Endothelial cell of coronary artery (primary cell): Measurements from ENCODE around the gene ANKRD13B. TPM values are rescaled to one million over a fixed set of nuclear protein-coding genes. Genes with fewer than 3 reads are reported as not detected.

Experiments
- total RNA-seq: library from RNA; depleted of rRNA; stranded (reverse); fragments of >200 nt; gene quantifications from 2 replicates; pipeline ENCODE4 v1.2.3, GENCODE V29; 2014

ANKRD13B gene
- 7.7 and 13.2 TPM in 2 replicates for total RNA-seq

DNA sequence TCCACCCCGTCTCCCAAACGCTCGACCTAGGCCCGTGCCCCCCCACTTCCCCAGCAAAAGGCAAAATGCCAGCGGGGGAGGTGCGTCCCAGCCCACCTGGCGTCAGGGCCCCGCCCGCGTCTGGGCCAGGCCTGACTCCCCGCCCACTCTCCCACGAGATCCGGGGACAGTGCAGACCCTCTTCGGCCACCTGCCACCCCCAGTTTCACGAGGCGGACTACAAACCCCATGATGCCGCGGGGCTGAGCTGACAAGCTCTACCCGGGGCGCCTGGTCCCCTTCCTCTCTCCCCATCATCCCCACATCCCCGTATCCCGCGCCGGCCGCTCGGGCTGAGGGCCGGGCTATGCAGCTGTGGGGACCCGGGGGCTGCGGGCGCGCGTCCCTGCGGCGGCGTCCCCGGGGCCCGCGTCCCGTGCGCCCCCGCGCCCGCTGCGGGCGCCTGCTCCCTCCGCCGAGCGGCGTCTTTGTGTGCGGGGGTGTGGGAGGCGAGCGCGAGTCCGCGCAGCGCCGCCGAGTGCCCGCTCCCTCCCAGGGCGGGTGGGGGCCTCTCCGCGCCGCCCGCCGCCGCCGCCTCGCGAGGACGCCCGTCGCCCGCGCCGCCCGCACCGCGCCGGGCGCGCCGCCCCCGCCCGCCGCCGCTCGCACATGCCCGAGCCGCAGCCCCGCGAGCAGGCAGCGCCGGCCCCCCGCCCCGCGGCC is at the start of gene ANKRD13B:
Gene ANKRD13B (plus strand): TSS at position 283 of the 702 bp plus-strand sequence. CDS start 490 bp downstream, outside the sequence.

DNA sequence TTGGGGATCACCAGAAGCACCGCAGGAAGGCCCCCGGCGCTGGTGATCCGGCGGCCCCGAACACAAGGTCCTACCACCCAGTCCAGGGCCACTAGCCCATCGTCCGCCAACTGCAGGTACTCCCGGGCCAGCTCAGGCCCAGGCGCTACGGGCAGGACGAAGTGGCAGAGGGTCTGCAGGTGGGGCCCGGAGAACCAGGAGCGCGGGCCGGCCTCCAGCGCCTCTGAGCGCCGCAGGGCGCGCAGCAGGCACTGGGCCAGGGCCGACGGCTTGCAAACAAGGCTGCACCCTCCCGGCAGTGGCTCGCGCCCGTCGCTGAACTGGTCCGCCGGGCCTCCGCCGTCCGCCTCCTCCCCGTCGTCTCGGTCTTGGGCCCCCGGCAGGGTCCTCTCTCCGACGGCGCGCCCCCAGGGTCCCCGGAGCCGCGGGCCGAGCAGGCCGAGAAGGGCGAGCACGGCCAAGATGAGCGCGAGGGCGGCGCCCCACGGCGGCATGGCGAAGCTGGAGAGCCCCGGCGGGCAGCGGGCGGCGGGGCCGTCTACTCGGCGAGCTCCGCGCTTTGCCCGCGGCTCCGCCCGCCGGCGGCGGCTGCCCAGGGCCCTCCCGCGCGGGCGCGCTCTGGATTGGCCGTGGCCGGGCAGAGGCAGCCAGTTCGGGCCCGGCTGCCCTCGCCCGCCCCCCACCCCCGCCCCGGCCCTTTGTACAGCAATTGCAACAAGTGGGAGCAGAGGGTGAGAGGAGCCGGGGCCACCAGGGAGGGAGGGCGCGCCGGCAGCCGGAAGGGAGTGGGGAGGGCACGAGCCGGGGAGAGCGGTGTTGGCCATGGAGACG is 26.2 kb upstream of the ANKRD13B start, which contains the start of gene ABHD15:
Gene ABHD15 (minus strand): TSS at position 565 of the 831 bp plus-strand sequence. CDS start 71 bp downstream, at position 494.

GRCh38 chr17:29568331-29569244 is 24.3 kb upstream of the ANKRD13B start, which contains the start of gene TP53I13:
TP53I13 (plus strand) TSS chr17:29568701; CDS start chr17:29568759, 58 bp downstream.

DNA sequence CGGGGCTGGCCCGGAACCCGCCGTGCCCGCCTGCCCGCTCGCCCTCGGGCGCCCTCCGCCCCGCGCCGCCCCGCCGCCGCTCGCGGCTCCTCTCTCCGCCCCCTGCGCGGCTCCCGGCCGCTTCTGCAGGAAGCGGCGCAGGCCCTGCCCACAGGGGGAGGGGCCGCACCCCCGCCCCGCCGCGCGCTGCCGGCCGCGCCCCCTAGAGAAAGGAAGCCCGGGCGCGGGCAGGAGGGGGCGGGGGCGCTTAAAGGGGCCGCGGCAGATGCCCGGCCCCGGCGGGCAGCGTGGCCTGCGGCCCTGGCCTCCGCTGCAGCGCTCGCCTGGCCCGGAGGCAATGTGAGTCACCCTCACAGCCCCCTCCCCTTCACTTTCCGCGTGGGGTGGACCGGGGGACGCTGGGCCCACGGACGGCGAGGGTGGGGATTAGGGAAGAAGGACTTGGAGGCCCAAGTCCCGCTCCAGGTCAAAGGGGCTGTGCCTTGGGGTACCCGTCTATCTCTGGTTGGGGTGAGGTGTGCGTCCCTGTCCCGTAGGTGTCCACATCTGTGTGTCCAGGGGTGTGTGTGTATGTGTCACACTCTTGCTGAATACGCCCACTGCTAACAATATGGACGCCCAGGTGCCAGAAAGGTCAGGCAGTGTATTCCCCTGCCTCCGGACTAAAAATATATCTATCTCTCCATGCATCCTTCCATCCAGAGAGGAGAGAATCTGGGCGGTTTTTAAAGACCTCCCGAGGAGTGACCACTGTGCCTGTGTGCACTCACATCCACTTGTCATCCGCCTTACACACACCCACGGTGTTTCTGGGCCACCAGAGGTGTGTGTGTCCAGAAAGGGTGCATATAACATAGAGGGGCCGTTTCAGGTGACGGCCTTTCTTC is 3.2 kb upstream of the ANKRD13B start, which contains the start of gene GIT1:
Gene GIT1 (minus strand): TSS at position 125 of the 887 bp plus-strand sequence. CDS start 270 bp downstream, outside the sequence.

DNA sequence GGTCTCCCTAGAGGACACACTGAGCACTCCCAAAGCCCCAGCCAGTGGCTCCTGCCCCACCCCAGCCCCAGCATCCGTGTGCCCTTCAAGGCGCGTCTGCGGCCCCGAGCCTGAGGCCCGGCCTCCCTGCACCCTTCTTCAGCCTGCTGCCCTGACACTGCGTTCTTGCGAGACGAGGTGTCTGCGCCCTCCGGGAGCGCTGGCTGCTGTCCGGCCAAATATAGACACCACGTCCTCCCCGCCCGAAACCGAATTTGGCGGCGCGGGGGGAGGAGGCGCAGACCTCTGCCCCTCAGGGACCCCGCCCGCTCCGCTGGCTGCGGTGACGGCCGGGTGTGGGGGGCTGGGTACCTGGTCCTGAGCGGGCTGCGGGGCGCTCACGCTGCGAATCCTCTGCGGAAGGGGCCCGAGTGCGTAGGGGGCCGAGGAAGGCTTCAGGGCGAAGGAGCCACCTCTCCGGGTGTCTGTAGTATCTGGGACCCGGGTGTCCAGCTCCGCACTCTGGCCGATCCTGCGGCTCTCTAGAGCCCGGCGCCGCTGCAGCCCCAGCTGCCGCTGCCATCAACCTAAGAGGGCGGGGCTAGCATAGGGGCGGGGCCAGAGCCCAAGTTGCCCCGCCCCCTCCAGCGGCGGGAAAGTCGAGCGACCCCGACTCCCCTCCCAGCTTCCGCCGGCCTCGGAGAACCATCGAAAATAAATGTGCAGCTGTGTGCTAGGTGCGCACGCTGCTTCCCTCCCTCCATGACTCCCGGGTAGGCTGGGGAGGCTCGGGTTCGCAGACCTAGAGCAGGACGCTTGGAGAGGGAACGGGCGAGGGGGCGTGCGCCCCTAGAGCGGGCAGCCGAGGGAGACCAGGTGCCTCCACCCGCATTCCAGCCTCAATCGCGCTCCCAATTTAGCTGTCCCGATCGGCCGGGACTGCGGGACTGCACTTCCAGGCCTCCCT is 29.7 kb downstream of the ANKRD13B start, which contains the start of gene CORO6:
Gene CORO6 (minus strand): TSS at position 576 of the 946 bp plus-strand sequence. CDS start 1,491 bp downstream, outside the sequence.

Other genes starting within 250 kb of the ANKRD13B start
- gene TAOK1, start 202.8 kb upstream of the ANKRD13B start, total RNA-seq: 44.1 and 51.8 TPM in 2 replicates
- 4.1 and 7.5 TPM in 2 replicates for gene ABHD15, start 26.1 kb upstream of the ANKRD13B start, total RNA-seq
- gene TP53I13, start 24.4 kb upstream of the ANKRD13B start, total RNA-seq: 23.3 and 38.3 TPM in 2 replicates
- 34.5 and 52.7 TPM in 2 replicates for gene GIT1, start 3.5 kb upstream of the ANKRD13B start, total RNA-seq
- 0.63 and 2.4 TPM in 2 replicates for gene CORO6, start 29.8 kb downstream of the ANKRD13B start, total RNA-seq